Keratinocyte (primary cell): ENCODE measurements around the gene KCNJ12. TPM values are rescaled to one million over a fixed set of nuclear protein-coding genes. Genes with fewer than 3 reads are reported as not detected.
"Not testable (repeated sequence)": the region's sequence is repeated elsewhere in the genome, so short reads cannot be mapped to it uniquely, and the experiment has no call there.

ENCODE experiments used
- DNase-seq: peaks from one replicate; pipeline ENCODE4 v3.0.0-alpha.2; 2011; ENCODE audit warnings: low read depth, missing footprints, low spot score
- FAIRE-seq: peaks from 2 replicates; lab custom pipeline; 2011; peaks lifted over from hg19 to GRCh38; lab: Jason Lieb, UNC
- H2AFZ ChIP-seq: 2 replicates; pipeline ENCODE4 v1.6.0; 2012; ENCODE audit warnings: low read length, control low read depth, inconsistent platforms; ENCODE audit not compliant: control insufficient read depth
- H3K27ac ChIP-seq: 2 replicates; pipeline ENCODE4 v1.5.1; 2011; ENCODE audit warnings: low read length; ENCODE audit not compliant: control insufficient read depth, insufficient read depth
- H3K27me3 ChIP-seq: 3 replicates; pipeline ENCODE4 v1.6.0; 2011; ENCODE audit warnings: low read length; ENCODE audit not compliant: control insufficient read depth, insufficient read depth; ENCODE audit errors: extremely low read depth
- H3K36me3 ChIP-seq, 2 experiments: 2 replicates in 1 of 2; 3 replicates in 1 of 2; pipeline ENCODE4 v1.5.1; 2011; ENCODE audit warnings: low read length in 2 of 2, mild to moderate bottlenecking in 1 of 2; ENCODE audit not compliant: control insufficient read depth in 2 of 2, insufficient read depth in 2 of 2; ENCODE audit errors: extremely low read depth in 1 of 2
- H3K4me1 ChIP-seq: 3 replicates; pipeline ENCODE4 v1.5.1; 2011; ENCODE audit warnings: low read length; ENCODE audit not compliant: control insufficient read depth, insufficient read depth; ENCODE audit errors: extremely low read depth
- H3K4me2 ChIP-seq: 3 replicates; pipeline ENCODE4 v1.6.0; 2011; ENCODE audit warnings: low read depth, low read length; ENCODE audit not compliant: control insufficient read depth, insufficient read depth; ENCODE audit errors: extremely low read depth
- H3K4me3 ChIP-seq, 3 experiments: fragments of 200-600 bp in 1 of 3; sonication (generic) in 1 of 3; 2 replicates in 2 of 3; 3 replicates in 1 of 3; pipeline ENCODE4 v1.5.1; 2011 to 2016; ENCODE audit warnings: low read length in 3 of 3, mild to moderate bottlenecking in 3 of 3, control low read depth in 2 of 3, inconsistent platforms in 1 of 3, low read depth in 1 of 3, mixed read lengths in 1 of 3, mixed run types in 1 of 3, moderate library complexity in 1 of 3; ENCODE audit not compliant: control insufficient read depth in 2 of 3, insufficient read depth in 2 of 3; ENCODE audit errors: extremely low read depth in 1 of 3
- H3K79me2 ChIP-seq: 2 replicates; pipeline ENCODE4 v1.6.0; 2012; ENCODE audit warnings: low read length; ENCODE audit not compliant: control insufficient read depth, insufficient read depth
- H3K9ac ChIP-seq: 3 replicates; pipeline ENCODE4 v1.6.0; 2011; ENCODE audit warnings: low read length; ENCODE audit not compliant: control insufficient read depth, insufficient read depth; ENCODE audit errors: extremely low read depth
- H3K9me1 ChIP-seq: 3 replicates; pipeline ENCODE4 v1.6.0; 2011; ENCODE audit warnings: low read length; ENCODE audit not compliant: control insufficient read depth, insufficient read depth; ENCODE audit errors: extremely low read depth
- H3K9me3 ChIP-seq: 2 replicates; pipeline ENCODE4 v1.5.1; 2012; ENCODE audit warnings: low read depth, low read length; ENCODE audit not compliant: control insufficient read depth
- H4K20me1 ChIP-seq: 3 replicates; pipeline ENCODE4 v1.6.0; 2011; ENCODE audit warnings: low read length; ENCODE audit not compliant: control insufficient read depth, insufficient read depth; ENCODE audit errors: extremely low read depth
- EZH2 ChIP-seq: IDR thresholded peaks from one replicate; pipeline ENCODE4 v1.6.1; 2012; ENCODE audit warnings: inconsistent platforms, mild to moderate bottlenecking, low read length, moderate library complexity
- dilution Hi-C: fragments of 300-500 bp; cut with MboI; formaldehyde crosslinking; loops from one replicate; pipeline ENCODE4 v1.7.0; 2020; ENCODE audit warnings: low sequenced_read_pairs; ENCODE audit not compliant: extremely low pct_ligation_motif_present
- polyA minus RNA-seq, 3 experiments: library from RNA; depleted of rRNA, polyadenylated mRNA; stranded (reverse); fragments of >200 nt; gene quantifications; 1 replicate in 1 of 3; 2 replicates in 1 of 3; 3 replicates in 1 of 3; pipeline ENCODE4 v1.2.3, GENCODE V29; 2011
- polyA plus RNA-seq, 5 experiments: library from polyadenylated mRNA; depleted of rRNA in 3 of 5; stranded (reverse) in 3 of 5; stranded (forward) in 1 of 5; unstranded in 1 of 5; fragments of >200 nt; gene quantifications; 1 replicate in 1 of 5; 2 replicates in 3 of 5; 3 replicates in 1 of 5; pipeline versions ENCODE4 v1.2.1 to v1.2.3, GENCODE V29; 2011 to 2012; ENCODE audit warnings: missing spikeins in 2 of 5, low read depth in 1 of 5, low replicate concordance in 1 of 5
- TF ChIP-seq, protein P1 (sequence below), 3 experiments: IDR thresholded peaks in 1 of 3; conservative IDR thresholded peaks in 1 of 3; optimal IDR thresholded peaks in 1 of 3; 2 replicates in 2 of 3; 3 replicates in 1 of 3; pipeline versions ENCODE3 to v1.5.1; 2011; ENCODE audit warnings: low read length in 3 of 3, mild to moderate bottlenecking in 3 of 3, moderate library complexity in 2 of 3, control low read depth in 1 of 3, inconsistent platforms in 1 of 3; ENCODE audit not compliant: insufficient read depth in 2 of 3; ENCODE audit errors: extremely low read depth in 1 of 3

The KCNJ12 gene
- 0.04 to 0.15 TPM (median 0.07 TPM) in 3 replicates for polyA plus RNA-seq
- not detected for polyA plus RNA-seq (2011; ENCODE audit: low read depth)
- polyA plus RNA-seq (2011; cell fraction: cytosol; rRNA removed), result 0.07 and 0.19 TPM in 2 replicates
- 0.23 and 0.49 TPM in 2 replicates for polyA plus RNA-seq (2011; cell fraction: nucleus; rRNA removed)
- 0.06 and 0.16 TPM in 2 replicates for polyA plus RNA-seq (2012; ENCODE audit: low replicate concordance)
- 0.03 to 0.53 TPM (median 0.20 TPM) in 3 replicates for polyA minus RNA-seq
- 0.38 TPM for polyA minus RNA-seq (2011; cell fraction: cytosol; rRNA and poly(A)+ RNA removed)
- polyA minus RNA-seq (2011; cell fraction: nucleus; rRNA and poly(A)+ RNA removed), result 0.23 and 0.74 TPM in 2 replicates

DNA sequence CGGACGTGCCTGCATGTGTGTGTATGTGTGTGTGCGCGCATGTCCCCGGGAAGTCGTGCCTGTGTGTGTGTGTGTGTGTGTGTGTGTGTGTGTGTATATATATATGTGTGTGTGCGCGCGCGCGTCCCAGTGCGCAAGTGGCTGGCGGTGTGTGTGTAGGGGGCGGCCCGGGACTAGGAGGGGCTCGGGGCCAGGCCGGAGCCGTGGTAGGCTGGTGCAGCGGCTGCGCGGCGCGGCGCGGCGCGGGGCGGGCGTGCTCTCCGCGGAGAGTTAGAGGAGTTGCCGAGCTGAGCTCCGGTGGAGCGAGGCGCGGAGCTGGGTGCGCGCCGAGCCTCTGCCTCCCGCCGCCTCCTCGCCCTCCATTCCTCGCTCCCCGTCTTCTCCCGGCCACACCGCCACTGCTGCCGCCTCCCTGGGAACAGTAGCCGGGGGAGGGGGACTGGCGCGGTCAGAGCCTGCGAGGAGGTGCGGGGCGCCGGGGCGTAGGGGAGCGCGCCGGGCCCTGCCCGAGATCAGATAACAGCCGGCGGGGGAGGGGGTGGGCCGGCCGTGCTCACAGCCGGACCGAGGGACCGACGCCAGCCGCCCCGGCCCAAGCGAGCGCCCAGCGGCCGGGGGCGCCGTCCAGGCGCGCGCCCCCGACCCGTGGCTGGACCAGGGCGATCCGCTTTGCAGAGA lies at the start of gene KCNJ12:
Gene KCNJ12, plus strand, starts transcription at position 277 of the 678 bp plus-strand sequence. CDS start 38,986 bp downstream, outside the sequence.
- dilution Hi-C loops, result no loop called here
- H3K4me3 ChIP-seq, result peak within 1 kb of the TSS; percentile 21 to 42 (median 35)
- H3K4me1 ChIP-seq, result peaks cover 5% of the 10 kb centered on the region
- H2AFZ ChIP-seq, result peak within 1 kb of the TSS; percentile 15
- H4K20me1 ChIP-seq, result no peaks in the 10 kb centered on the region
- peak within 1 kb of the TSS; percentile 77 for H3K4me2 ChIP-seq
- H3K79me2 ChIP-seq, result no peaks in the 10 kb centered on the region
- H3K27ac ChIP-seq, result no peak within 1 kb of the TSS
- H3K27me3 ChIP-seq, result peaks cover 43% of the 10 kb centered on the region
- H3K9ac ChIP-seq, result no peak within 1 kb of the TSS
- H3K36me3 ChIP-seq, result no peaks in the 10 kb centered on the region
- H3K9me3 ChIP-seq, result no peaks in the 10 kb centered on the region
- peak; percentile 48 for TF ChIP-seq EZH2
- TF ChIP-seq, protein P1, sequence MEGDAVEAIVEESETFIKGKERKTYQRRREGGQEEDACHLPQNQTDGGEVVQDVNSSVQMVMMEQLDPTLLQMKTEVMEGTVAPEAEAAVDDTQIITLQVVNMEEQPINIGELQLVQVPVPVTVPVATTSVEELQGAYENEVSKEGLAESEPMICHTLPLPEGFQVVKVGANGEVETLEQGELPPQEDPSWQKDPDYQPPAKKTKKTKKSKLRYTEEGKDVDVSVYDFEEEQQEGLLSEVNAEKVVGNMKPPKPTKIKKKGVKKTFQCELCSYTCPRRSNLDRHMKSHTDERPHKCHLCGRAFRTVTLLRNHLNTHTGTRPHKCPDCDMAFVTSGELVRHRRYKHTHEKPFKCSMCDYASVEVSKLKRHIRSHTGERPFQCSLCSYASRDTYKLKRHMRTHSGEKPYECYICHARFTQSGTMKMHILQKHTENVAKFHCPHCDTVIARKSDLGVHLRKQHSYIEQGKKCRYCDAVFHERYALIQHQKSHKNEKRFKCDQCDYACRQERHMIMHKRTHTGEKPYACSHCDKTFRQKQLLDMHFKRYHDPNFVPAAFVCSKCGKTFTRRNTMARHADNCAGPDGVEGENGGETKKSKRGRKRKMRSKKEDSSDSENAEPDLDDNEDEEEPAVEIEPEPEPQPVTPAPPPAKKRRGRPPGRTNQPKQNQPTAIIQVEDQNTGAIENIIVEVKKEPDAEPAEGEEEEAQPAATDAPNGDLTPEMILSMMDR (optimal IDR thresholded peaks at IDR 0.05 in 1 of 3, IDR thresholded peaks at IDR 0.05 in 1 of 3, conservative IDR thresholded peaks at IDR 0.05 in 1 of 3; ENCODE audit: extremely low read depth in 1 of 3, insufficient read depth in 2 of 3, low read length in 3 of 3), result no peak
- no peaks in the 10 kb centered on the region for H3K9me1 ChIP-seq
- FAIRE-seq (no peak), DNase-seq (no peak)

DNA sequence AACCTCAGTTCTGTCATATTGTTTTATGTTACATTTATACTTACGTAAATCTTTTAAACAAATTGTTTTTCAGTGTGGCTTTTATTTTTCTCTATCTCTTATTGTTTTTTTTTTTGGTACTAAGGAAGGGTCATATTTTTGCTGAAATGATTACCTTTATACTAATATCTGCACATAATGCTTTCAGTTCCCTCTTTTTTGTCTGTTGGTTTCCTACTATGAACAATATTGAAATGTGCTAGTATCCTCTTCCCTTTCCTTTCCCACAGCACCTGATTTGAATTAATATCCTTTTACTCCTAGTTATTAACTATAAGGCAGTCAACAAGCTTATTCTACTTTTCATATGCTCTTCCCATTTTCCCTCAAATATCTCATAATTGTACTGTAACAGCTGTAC lies 48.2 kb upstream of the KCNJ12 start:
- H3K27ac ChIP-seq, H3K9ac ChIP-seq, H3K9me3 ChIP-seq, H3K4me2 ChIP-seq, H3K9me1 ChIP-seq, H3K36me3 ChIP-seq, H3K4me1 ChIP-seq, H4K20me1 ChIP-seq, H3K27me3 ChIP-seq, H3K79me2 ChIP-seq, FAIRE-seq, H3K4me3 ChIP-seq, H2AFZ ChIP-seq, dilution Hi-C loops, DNase-seq: not testable (repeated sequence)

DNA sequence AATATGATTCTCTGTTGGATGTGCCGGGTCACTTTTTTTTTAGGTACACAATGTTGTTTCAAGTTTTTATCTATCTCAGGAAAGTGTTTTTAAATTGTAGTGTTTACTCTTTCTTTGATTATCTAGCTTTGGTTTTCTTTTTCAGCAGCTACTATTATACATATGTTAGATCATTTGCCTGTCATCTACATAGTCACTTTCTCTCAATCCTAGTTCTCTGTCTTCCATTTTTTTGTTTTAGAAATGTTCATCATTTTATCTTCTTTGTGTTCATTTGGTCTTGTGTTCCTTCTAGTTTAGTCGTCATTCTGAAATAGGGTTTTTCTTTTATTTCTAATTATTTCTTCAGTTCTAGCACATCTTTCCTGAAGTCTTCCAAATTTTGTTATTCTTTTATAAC lies 47.4 kb upstream of the KCNJ12 start:
- H3K4me2 ChIP-seq, H4K20me1 ChIP-seq, H3K9me3 ChIP-seq, H3K4me1 ChIP-seq, dilution Hi-C loops, H3K27ac ChIP-seq, FAIRE-seq, H3K9ac ChIP-seq, H3K27me3 ChIP-seq, DNase-seq, H3K9me1 ChIP-seq, H3K4me3 ChIP-seq, H2AFZ ChIP-seq, H3K36me3 ChIP-seq, H3K79me2 ChIP-seq: not testable (repeated sequence)
